HepG2 (cell line): ENCODE data around the gene SLC39A2. TPM values are rescaled to one million over a fixed set of nuclear protein-coding genes. Genes with fewer than 3 reads are reported as not detected.

Experiments used
- AGO1 ChIP-seq: fragments of 200-400 bp; formaldehyde crosslinking; IDR thresholded peaks from 2 replicates; pipeline ENCODE4 v1.6.1; 2017; ENCODE audit warnings: mild to moderate bottlenecking, low read depth, low read length, moderate library complexity; ENCODE audit not compliant: poor library complexity, severe bottlenecking
- AHR ChIP-seq: IDR thresholded peaks from 2 replicates; pipeline ENCODE4 v1.6.1; 2018; ENCODE audit warnings: missing genetic modification reagents, missing compliant biosample characterization
- BCL6 ChIP-seq: IDR thresholded peaks from 2 replicates; pipeline ENCODE4 v1.6.1; 2016; ENCODE audit warnings: missing genetic modification reagents, missing compliant biosample characterization
- DNMT1 ChIP-seq: sonication (generic); formaldehyde crosslinking; IDR thresholded peaks from 2 replicates; pipeline ENCODE4 v1.5.1; 2020; ENCODE audit warnings: mild to moderate bottlenecking, missing genetic modification reagents
- NR2F2 ChIP-seq: IDR thresholded peaks from 2 replicates; pipeline ENCODE4 v1.6.1; 2012; ENCODE audit warnings: low read depth, inconsistent platforms, borderline replicate concordance
- NRL ChIP-seq: sonication (generic); formaldehyde crosslinking; IDR thresholded peaks from 2 replicates; pipeline ENCODE4 v1.5.0; 2020; ENCODE audit warnings: missing genetic modification reagents, mild to moderate bottlenecking, moderate library complexity, borderline replicate concordance
- PAF1 ChIP-seq: IDR thresholded peaks from 2 replicates; pipeline ENCODE4 v1.6.1; 2016; ENCODE audit warnings: missing genetic modification reagents, missing compliant biosample characterization
- PHF8 ChIP-seq: sonication (generic); formaldehyde crosslinking; IDR thresholded peaks from 2 replicates; pipeline ENCODE4 v1.5.0; 2020; ENCODE audit warnings: missing genetic modification reagents
- POGZ ChIP-seq: sonication (generic); formaldehyde crosslinking; IDR thresholded peaks from 2 replicates; pipeline ENCODE4 v1.4.0; 2020; ENCODE audit warnings: mild to moderate bottlenecking, missing genetic modification reagents
- PPARG ChIP-seq: conservative IDR thresholded peaks from 2 replicates; pipeline ENCODE4 v1.6.1; 2016; ENCODE audit warnings: missing biosample characterization, missing genetic modification reagents
- PRPF4 ChIP-seq: fragments of 200-400 bp; formaldehyde crosslinking; IDR thresholded peaks from 2 replicates; pipeline ENCODE4 v1.6.1; 2016; ENCODE audit warnings: low read length, low read depth; ENCODE audit not compliant: poor library complexity, severe bottlenecking
- SATB2 ChIP-seq: sonication (generic); formaldehyde crosslinking; IDR thresholded peaks from 2 replicates; pipeline ENCODE4 v1.5.0; 2020; ENCODE audit warnings: missing genetic modification reagents
- ZKSCAN8 ChIP-seq: IDR thresholded peaks from 2 replicates; pipeline ENCODE4 v1.6.1; 2016; ENCODE audit warnings: borderline replicate concordance, missing genetic modification reagents, missing compliant biosample characterization
- ZNF224 ChIP-seq: sonication (generic); formaldehyde crosslinking; IDR thresholded peaks from 2 replicates; pipeline ENCODE4 v1.5.0; 2020; ENCODE audit warnings: mild to moderate bottlenecking, missing genetic modification reagents
- ZNF296 ChIP-seq: sonication (generic); formaldehyde crosslinking; conservative IDR thresholded peaks from 2 replicates; pipeline ENCODE4 v1.5.0; 2020; ENCODE audit warnings: mild to moderate bottlenecking, missing genetic modification reagents
- ZNF343 ChIP-seq: sonication (generic); formaldehyde crosslinking; IDR thresholded peaks from 2 replicates; pipeline ENCODE4 v1.4.0; 2020; ENCODE audit warnings: mild to moderate bottlenecking, missing genetic modification reagents
- ZNF354B ChIP-seq: sonication (generic); formaldehyde crosslinking; IDR thresholded peaks from 2 replicates; pipeline ENCODE4 v1.8.0; 2022; ENCODE audit warnings: mild to moderate bottlenecking, missing genetic modification reagents
- ZNF570 ChIP-seq: sonication (generic); formaldehyde crosslinking; IDR thresholded peaks from 2 replicates; pipeline ENCODE4 v1.4.0; 2020; ENCODE audit warnings: mild to moderate bottlenecking, missing genetic modification reagents, borderline replicate concordance
- ZNF589 ChIP-seq: sonication (generic); formaldehyde crosslinking; conservative IDR thresholded peaks from 2 replicates; pipeline ENCODE4 v1.8.0; 2022; ENCODE audit warnings: mild to moderate bottlenecking, moderate library complexity, missing genetic modification reagents
- ZNF737 ChIP-seq: sonication (generic); formaldehyde crosslinking; IDR thresholded peaks from 2 replicates; pipeline ENCODE4 v1.5.0; 2020; ENCODE audit warnings: missing genetic modification reagents, mild to moderate bottlenecking, borderline replicate concordance
- ZSCAN30 ChIP-seq: sonication (generic); formaldehyde crosslinking; IDR thresholded peaks from 2 replicates; pipeline ENCODE4 v1.5.0; 2020; ENCODE audit warnings: mild to moderate bottlenecking, missing genetic modification reagents
- polyA plus RNA-seq, 8 experiments: library from polyadenylated mRNA; depleted of rRNA in 3 of 8; stranded (reverse) in 7 of 8; unstranded in 1 of 8; fragments of >200 nt; fragmentation: Illumina TruSeq in 4 of 8; extraction: Trizol in 4 of 8; gene quantifications; 2 replicates each; pipeline versions ENCODE4 v1.2.1 to v1.2.3, GENCODE V29; 2011 to 2016; ENCODE audit warnings: low read depth in 4 of 8, missing spikeins in 1 of 8, mixed read lengths in 1 of 8; ENCODE audit not compliant: insufficient read depth in 1 of 8
- total RNA-seq, 5 experiments: library from RNA; depleted of rRNA; stranded (reverse); fragments of >200 nt; fragmentation: Illumina TruSeq; extraction: Trizol; gene quantifications; 2 replicates each; pipeline ENCODE4 v1.2.3, GENCODE V29; 2016; ENCODE audit warnings: low read depth in 1 of 5
- TF ChIP-seq, protein P1 (sequence below): sonication (generic); formaldehyde crosslinking; IDR thresholded peaks from 2 replicates; pipeline ENCODE4 v1.8.0; 2022; ENCODE audit warnings: mild to moderate bottlenecking, missing genetic modification reagents; ENCODE audit not compliant: insufficient replicate concordance
- TF ChIP-seq, protein P2 (sequence below): sonication (generic); formaldehyde crosslinking; IDR thresholded peaks from 2 replicates; pipeline ENCODE4 v1.9.0; 2021; ENCODE audit warnings: missing genetic modification reagents, borderline replicate concordance
- TF ChIP-seq, protein P3 (sequence below): sonication (generic); formaldehyde crosslinking; IDR thresholded peaks from 2 replicates; pipeline ENCODE4 v1.4.0; 2020; ENCODE audit warnings: missing genetic modification reagents
- TF ChIP-seq, protein P4 (sequence below): sonication (generic); formaldehyde crosslinking; IDR thresholded peaks from 2 replicates; pipeline ENCODE4 v1.4.0; 2020; ENCODE audit warnings: missing genetic modification reagents
- TF ChIP-seq, protein P5 (sequence below): sonication (generic); formaldehyde crosslinking; IDR thresholded peaks from 2 replicates; pipeline ENCODE4 v1.8.0; 2022; ENCODE audit warnings: missing genetic modification reagents, mild to moderate bottlenecking, borderline replicate concordance

Gene SLC39A2
- total and polyA plus RNA-seq, 2 of the 13 experiments (the other 11 are each of a cell fraction or from before 2014, with no cell fraction given), result 0.08 to 0.11 TPM

DNA sequence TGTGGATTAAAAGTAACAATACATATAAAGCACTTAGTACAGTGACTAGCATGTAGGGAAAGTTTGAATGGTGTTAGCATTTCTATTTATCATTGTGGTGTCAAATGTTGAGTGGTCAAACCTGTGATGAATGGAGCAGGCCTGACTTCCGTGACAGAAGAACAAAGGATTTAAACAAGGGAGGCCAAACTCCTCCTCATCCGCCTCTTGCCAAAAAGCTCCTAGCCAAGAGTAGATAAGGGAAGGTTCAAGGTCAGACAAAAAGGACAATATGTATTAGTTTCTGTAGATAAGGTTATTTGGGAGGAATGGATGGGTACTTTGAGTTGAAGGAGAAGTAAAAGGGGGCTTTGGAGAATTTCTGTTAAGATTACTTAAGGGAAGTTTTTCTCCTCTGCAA lies 49.5 kb downstream of the SLC39A2 start (continued):
- TF ChIP-seq PAF1 (CRISPR knock-in tag) (no peak), ZNF737 (CRISPR knock-in tag) (no peak), ZKSCAN8 (no peak), ZSCAN30 (CRISPR knock-in tag) (no peak), NRL (CRISPR knock-in tag) (no peak), PRPF4 (no peak), ZNF589 (CRISPR knock-in tag) (0 out of 2 replicates have a peak, but pooled peaks have one; percentile 48), PPARG (CRISPR knock-in tag) (peak; percentile 91), PHF8 (CRISPR knock-in tag) (no peak), NR2F2 (no peak), AGO1 (no peak), ZNF343 (CRISPR knock-in tag) (no peak), SATB2 (CRISPR knock-in tag) (no peak), DNMT1 (no peak), ZNF224 (CRISPR knock-in tag) (no peak), ZNF354B (no peak), BCL6 (CRISPR knock-in tag) (0 out of 2 replicates have a peak, but pooled peaks have one; percentile 44), ZNF570 (CRISPR knock-in tag) (no peak), POGZ (CRISPR knock-in tag) (no peak; the same call in 1 of the 2 replicates), ZNF296 (no peak), AHR (CRISPR knock-in tag) (no peak)
- TF ChIP-seq, protein P1, sequence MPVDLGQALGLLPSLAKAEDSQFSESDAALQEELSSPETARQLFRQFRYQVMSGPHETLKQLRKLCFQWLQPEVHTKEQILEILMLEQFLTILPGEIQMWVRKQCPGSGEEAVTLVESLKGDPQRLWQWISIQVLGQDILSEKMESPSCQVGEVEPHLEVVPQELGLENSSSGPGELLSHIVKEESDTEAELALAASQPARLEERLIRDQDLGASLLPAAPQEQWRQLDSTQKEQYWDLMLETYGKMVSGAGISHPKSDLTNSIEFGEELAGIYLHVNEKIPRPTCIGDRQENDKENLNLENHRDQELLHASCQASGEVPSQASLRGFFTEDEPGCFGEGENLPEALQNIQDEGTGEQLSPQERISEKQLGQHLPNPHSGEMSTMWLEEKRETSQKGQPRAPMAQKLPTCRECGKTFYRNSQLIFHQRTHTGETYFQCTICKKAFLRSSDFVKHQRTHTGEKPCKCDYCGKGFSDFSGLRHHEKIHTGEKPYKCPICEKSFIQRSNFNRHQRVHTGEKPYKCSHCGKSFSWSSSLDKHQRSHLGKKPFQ (CRISPR knock-in tag), result no peak
- TF ChIP-seq, protein P2, sequence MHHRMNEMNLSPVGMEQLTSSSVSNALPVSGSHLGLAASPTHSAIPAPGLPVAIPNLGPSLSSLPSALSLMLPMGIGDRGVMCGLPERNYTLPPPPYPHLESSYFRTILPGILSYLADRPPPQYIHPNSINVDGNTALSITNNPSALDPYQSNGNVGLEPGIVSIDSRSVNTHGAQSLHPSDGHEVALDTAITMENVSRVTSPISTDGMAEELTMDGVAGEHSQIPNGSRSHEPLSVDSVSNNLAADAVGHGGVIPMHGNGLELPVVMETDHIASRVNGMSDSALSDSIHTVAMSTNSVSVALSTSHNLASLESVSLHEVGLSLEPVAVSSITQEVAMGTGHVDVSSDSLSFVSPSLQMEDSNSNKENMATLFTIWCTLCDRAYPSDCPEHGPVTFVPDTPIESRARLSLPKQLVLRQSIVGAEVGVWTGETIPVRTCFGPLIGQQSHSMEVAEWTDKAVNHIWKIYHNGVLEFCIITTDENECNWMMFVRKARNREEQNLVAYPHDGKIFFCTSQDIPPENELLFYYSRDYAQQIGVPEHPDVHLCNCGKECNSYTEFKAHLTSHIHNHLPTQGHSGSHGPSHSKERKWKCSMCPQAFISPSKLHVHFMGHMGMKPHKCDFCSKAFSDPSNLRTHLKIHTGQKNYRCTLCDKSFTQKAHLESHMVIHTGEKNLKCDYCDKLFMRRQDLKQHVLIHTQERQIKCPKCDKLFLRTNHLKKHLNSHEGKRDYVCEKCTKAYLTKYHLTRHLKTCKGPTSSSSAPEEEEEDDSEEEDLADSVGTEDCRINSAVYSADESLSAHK (CRISPR knock-in tag), result no peak
- TF ChIP-seq, protein P3, sequence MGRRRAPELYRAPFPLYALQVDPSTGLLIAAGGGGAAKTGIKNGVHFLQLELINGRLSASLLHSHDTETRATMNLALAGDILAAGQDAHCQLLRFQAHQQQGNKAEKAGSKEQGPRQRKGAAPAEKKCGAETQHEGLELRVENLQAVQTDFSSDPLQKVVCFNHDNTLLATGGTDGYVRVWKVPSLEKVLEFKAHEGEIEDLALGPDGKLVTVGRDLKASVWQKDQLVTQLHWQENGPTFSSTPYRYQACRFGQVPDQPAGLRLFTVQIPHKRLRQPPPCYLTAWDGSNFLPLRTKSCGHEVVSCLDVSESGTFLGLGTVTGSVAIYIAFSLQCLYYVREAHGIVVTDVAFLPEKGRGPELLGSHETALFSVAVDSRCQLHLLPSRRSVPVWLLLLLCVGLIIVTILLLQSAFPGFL (CRISPR knock-in tag), result no peak
- TF ChIP-seq, protein P4, sequence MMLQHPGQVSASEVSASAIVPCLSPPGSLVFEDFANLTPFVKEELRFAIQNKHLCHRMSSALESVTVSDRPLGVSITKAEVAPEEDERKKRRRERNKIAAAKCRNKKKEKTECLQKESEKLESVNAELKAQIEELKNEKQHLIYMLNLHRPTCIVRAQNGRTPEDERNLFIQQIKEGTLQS (CRISPR knock-in tag), result no peak
- TF ChIP-seq, protein P5, sequence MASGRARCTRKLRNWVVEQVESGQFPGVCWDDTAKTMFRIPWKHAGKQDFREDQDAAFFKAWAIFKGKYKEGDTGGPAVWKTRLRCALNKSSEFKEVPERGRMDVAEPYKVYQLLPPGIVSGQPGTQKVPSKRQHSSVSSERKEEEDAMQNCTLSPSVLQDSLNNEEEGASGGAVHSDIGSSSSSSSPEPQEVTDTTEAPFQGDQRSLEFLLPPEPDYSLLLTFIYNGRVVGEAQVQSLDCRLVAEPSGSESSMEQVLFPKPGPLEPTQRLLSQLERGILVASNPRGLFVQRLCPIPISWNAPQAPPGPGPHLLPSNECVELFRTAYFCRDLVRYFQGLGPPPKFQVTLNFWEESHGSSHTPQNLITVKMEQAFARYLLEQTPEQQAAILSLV (CRISPR knock-in tag), result no peak
